Suppressor macrophage (primary cell): Measurements from ENCODE around the gene LMNB1.
"Not testable (repeated sequence)": the region's sequence is repeated elsewhere in the genome, so short reads cannot be mapped to it uniquely, and the experiment has no call there.

Experiments
- DNase-seq, 4 experiments: peaks; one replicate each; pipeline ENCODE4 v3.0.0-alpha.2; 2020 to 2022

Gene LMNB1

DNA sequence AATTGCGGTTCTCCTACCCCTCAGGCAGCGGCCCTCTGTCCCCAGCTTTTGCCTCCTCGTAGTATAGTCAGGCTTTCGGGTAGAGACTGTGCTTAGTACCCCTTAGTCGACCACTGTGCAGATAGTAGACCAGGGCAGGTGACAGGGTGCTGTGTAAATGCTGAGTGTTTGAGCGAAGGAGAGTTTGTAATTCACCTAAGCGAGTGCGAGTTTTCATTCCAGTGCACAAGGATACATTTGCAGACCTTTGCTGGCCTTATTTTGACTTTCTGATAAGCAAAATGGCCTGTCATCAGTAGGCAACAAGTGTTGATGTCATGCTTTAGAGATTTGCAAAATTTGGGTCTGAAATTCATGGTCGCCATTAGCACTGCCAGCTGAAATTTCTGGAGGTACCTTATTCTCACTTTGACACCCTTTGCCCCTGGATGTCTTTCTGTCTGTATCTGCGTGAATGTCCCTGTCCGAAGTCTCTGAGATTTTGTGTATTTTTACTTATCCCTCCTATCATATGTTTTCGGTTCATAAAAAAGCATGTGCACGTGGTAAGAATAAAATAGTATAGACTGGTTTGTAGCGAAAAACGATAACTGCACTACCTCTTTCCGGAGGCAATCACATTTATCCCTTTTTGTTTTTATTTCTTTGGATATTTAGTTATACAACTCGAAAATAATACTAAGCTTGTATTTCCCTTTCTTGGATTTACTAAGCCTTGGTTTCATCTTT lies 1.9 kb downstream of the LMNB1 start:
- no peak for DNase-seq

DNA sequence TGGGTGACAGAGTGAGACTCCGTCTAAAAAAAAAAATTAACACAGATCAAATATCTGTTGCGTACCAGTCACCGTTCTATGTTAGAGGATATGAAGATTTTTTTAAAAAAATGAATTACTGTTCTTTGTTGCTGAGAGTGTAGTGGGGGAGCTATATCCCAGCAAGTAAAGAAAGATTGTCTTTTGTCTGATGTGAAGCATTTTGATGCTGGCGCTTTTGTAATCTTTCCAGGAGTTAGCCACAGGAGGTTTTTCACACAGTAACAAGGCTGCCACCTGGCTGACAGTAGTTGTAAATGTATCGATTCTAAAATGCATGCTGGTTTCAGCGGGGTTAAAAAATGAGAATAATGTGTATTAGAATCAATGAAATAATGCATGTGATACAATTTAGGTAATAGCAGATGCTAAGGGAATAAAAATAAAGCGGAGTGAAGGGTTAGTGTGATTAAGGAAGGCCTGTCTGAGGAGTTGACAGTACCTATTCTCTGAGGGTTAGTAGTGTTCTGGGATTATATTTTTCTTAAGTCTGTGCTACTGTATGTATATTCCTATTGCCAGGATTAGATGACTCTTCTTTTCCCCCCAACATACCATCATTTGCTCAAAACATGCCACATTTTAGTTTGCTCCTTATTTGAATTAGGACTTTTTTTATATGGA lies 3.4 kb downstream of the LMNB1 start:
- DNase-seq: peak; percentile 63 to 76 (median 68)

- not testable (repeated sequence) for DNase-seq
These were observed 11.5 kb downstream of the LMNB1 start for GRCh38 chr5:126788409-126788808.

DNA sequence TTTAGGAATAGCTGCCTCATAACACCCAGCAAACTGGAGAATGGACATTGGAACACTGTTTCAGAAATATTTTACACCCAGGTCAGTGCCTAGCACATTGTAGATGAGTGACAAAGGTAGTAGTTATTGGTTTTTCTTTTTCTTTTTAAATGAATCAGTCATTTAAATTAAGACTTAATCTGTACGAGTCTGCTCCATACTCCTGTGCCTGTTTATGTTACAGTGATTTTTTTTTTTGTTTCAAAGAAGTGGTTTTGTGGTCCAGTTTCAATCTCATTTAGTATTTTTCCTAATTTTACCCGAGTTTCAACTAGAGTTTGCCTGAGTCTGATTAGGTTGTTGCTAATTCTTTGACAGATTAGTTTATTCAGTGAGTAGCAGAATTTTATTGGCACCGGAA lies 16.2 kb downstream of the LMNB1 start:
- no peak for DNase-seq

DNA sequence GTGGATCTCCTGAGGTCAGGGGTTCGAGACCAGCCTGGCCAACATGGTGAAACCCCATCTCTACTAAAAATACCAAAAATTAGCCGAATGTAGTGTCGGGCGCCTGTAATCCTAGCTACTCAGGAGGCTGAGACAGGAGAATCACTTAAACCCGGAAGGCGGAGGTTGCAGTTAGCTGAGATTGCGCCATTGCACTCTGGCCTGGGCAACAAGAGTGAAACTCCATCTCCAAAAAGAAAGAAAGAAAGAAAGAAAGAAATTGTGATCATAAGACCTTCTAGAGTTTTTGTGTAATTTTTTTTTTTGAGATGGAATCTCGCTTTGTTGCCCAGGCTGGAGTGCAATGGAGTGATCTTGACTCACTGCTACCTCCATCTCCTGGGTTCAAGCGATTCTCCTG lies 16.7 kb downstream of the LMNB1 start:
- DNase-seq: peak in 1 of 4 experiments; percentile 29

DNA sequence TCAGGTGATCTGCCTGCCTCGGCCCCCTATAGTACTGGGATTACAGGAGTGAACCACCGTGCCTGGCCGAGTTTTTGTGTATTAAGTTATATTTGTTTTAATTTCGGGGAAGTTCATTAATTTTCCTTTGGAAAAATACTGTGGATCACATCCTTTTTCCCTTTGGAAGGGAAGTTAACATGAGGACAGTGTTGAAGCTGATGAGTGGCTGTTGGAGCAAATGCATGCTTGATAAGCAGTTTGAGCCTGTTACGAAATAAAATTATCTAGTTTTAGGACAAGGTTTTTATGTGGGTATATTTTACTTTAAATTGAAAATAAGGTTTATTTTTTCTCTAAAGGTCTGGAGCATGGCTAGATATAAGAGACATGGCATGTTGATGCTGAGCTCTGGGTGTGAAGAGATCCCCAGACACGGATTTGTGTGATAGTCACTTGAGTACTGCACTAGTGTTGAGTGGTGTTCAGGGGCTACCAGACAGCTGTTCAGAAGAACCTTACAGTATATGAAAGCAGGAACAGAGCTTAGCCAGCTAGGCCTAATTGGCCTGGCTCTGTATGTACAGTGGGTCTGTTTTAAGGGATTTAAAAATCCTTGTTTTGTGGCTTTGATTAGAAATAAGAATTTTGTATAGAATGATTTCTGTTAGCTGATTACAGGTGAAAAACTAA lies 17.4 kb downstream of the LMNB1 start:
- DNase-seq: no peak

DNA sequence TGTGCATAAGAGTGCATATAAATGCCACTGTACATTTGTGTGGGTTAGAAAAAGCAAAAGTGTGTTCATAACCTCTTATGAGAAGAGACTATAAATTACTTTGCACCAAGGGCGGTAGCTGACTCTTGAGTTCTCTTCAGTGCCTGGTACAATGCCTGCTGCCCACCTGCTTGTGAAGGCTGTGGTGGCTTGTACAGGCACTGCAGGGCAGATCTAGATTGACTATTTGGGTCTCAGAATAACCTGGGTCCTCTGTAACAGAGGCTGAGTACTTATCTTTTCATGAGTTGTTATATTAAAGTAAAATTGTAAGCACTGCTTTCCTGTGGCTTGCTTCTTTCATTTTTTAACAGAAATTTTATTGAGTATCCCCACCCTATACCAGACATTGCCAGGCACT lies 22.8 kb downstream of the LMNB1 start:
- DNase-seq: no peak

DNA sequence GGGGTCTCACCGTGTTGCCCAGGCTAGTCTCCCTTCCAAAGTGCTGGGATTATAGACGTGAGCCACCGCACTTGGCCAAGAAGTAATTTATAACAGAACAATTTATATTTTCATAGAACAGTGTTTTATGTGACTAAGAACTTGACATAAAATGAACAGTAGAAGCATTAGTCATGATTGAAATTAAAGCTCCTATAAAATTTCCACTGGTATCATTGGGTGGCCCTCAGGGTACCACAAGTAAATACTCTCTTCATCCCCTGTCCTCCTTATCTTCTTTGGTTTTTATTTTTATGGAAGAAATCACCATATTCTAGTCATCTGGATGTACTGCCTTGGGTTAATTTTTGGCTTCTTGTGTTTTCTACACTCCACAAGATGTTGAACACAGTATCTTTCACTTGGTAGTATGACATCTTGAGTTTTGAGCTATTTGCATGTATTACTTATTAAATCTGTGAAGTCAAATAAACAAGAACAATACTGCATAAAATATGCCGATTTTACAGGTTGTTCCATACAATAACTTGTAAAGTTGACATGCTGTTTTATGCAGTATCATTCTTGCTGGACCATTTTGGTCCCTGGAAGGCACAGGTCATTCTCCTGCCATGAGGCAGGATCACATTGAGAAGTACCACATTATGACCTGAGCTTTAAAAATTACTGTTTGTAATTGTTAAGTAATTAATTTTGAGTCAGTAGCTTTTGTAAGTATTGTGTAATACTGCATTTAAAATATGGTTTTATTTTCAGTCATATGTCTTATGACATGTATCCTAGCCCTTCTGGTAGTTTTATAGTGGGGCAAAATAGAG lies 24.4 kb downstream of the LMNB1 start:
- DNase-seq: no peak

DNA sequence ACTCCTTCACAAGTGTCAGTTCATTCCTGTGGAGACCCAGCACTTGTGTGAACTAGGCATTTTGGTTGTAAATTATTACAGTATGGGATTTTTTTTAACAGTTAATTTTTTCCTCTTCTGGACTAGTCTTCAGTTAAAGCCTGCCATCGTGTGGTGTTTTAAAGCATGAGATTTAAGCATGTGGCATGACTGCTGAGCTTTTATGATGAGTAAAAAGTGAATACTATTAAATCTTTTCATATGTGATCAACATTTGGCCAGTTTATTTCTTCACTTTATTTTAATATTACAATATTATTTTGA lies 25.0 kb downstream of the LMNB1 start:
- DNase-seq: peak; percentile 34 to 70 (median 46)

DNA sequence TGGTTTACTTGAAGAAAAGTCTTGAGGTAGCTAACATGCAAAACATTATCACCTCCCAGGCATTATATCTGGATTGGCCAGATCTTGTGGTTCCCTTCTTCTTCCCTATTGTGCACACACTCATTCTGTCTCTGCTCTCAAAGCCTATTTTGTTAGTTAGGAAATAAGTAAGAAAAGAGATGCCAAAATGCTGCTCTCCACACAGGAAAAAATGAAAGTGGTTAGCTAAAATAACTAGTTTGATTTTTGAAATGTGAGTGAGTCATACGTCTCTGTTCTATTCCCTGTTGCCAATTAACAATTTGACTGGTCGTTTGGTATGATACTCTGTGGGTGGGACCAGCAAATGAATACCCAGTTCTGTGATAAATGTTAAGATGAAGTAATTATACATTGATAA lies 28.1 kb downstream of the LMNB1 start:
- no peak for DNase-seq

DNA sequence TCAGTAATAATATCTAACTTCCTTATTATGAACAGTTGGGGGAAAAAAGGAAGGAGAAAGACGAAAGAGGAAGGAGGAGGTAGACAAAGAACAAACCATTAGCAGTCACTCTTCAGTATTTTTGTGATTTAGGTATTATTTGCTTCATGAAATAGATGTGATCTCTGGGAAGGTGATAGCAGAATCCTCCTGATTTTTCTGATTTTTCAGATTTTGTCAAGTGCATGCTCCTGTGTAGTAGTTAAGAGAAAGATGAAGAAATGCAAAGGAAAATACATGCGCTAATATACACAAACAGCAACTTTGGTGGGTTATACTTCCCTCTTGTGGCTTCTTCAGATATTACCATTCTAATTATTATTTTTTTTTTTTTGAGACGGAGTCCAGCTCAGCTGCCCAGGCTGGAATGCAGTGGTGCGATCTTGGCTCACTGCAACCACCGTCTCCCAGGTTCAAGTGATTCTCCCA lies 31.6 kb downstream of the LMNB1 start:
- DNase-seq: peak; percentile 15 to 76 (median 46)

GRCh38 chr5:126809916-126810315 lies 33.0 kb downstream of the LMNB1 start:
- DNase-seq: peak in 3 of 4 experiments; percentile 41 to 73 (median 49)

GRCh38 chr5:126810596-126811380 lies 33.9 kb downstream of the LMNB1 start:
- DNase-seq: no peak

DNA sequence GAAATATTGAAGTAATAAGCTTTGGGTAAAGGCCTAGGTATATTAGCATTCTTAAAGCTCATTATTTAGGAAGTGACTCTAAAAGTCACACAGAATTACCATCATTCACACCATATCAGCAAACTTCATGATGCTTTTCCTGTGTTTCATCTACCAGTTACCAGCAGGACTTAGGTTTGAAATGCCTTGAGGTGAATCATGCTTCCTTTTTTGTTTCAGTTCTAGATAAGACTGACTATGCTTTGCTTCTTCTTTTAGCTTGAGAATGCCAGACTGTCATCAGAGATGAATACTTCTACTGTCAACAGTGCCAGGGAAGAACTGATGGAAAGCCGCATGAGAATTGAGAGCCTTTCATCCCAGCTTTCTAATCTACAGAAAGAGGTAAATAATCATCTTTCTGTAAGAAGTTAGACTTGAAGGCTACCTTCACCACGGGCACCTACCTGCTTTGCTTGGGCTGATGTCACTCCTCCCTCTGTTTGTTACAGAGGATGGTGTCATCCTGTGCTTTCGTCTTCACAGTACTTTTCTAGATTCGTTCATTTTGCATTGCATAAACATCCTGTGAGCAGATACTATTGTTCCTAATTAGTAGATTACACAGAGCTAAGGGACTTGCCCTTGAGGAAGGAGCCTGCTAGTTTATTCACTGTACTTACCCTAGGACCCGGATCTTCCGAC lies 34.7 kb downstream of the LMNB1 start:
- peak; percentile 34 to 82 (median 56) for DNase-seq

- no peak for DNase-seq
These were observed 35.2 kb downstream of the LMNB1 start for GRCh38 chr5:126812199-126812570.

DNA sequence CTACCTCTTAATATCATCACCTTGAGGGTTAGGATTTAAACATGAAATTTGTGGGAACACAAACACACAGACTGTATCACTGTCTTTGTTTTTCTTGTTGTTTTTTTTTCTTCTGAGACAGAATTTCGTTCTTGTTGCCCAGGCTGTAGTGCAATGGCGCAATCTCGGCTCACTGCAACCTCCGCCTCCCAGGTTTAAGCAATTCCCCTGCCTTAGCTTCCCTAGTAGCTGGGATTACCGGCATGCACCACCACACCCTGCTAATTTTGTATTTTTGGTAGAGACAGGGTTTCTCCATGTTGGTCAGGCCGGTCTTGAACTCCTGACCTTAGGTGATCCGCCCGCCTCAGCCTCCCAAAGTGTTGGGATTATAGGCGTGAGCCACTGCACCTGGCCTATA lies 36.9 kb downstream of the LMNB1 start:
- peak in 2 of 4 experiments; percentile 8 to 26 for DNase-seq

GRCh38 chr5:126814721-126815404 lies 37.9 kb downstream of the LMNB1 start:
- DNase-seq: peak in 2 of 4 experiments; percentile 19 to 48

DNA sequence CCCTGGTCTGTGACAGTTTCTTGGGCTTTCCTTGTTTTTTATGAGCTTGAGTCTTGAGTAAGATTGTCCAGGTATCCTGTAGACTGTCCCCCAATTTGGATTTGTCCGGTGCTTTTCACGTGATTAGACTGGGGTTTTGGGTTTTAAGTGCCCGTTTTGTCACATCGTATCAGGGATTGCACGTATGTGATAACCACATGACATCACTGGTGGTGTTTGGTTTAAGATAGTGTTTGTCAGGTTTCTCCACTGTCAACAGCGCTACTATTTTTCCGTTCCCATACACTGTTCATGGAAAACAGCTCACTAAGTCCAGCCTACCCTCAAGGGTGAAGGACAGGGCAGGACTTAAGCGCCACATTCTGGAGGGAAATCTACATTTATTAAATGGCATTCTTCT lies 39.7 kb downstream of the LMNB1 start:
- no peak for DNase-seq

- no peak for DNase-seq
These were observed 41.8 kb downstream of the LMNB1 start for GRCh38 chr5:126818736-126819135.

- no peak for DNase-seq
These were observed 42.3 kb downstream of the LMNB1 start for GRCh38 chr5:126819253-126819652.
